ENCODE data around the gene SNX22.

DNA sequence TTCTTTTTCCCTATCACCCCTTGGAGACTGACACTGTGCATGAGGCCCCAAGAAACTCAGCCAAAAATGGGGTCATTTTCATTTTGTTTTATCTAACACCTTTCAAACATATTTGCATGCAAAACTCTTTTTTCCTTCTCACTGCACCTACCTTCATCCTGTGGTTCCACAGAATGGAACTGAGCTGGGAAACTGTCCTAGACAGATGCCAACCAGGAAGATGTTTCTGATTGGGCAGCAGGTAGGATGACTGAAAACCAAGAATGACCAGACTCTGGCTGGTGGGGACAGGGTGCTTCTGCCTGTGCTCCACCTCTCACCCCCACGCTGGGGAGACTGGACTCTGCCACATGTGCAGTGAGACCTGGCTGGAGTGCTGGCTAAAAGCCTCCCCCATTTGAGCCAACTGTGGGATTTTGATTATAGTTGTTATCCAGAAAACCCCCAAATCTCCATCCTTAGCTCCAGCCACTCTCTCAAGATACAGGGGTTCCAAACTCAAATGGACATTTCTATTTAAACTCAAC lies 6.1 kb downstream of the SNX22 start:
- TF ChIP-seq, protein P1, sequence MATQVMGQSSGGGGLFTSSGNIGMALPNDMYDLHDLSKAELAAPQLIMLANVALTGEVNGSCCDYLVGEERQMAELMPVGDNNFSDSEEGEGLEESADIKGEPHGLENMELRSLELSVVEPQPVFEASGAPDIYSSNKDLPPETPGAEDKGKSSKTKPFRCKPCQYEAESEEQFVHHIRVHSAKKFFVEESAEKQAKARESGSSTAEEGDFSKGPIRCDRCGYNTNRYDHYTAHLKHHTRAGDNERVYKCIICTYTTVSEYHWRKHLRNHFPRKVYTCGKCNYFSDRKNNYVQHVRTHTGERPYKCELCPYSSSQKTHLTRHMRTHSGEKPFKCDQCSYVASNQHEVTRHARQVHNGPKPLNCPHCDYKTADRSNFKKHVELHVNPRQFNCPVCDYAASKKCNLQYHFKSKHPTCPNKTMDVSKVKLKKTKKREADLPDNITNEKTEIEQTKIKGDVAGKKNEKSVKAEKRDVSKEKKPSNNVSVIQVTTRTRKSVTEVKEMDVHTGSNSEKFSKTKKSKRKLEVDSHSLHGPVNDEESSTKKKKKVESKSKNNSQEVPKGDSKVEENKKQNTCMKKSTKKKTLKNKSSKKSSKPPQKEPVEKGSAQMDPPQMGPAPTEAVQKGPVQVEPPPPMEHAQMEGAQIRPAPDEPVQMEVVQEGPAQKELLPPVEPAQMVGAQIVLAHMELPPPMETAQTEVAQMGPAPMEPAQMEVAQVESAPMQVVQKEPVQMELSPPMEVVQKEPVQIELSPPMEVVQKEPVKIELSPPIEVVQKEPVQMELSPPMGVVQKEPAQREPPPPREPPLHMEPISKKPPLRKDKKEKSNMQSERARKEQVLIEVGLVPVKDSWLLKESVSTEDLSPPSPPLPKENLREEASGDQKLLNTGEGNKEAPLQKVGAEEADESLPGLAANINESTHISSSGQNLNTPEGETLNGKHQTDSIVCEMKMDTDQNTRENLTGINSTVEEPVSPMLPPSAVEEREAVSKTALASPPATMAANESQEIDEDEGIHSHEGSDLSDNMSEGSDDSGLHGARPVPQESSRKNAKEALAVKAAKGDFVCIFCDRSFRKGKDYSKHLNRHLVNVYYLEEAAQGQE (IDR thresholded peaks at IDR 0.05) = no peak
- TF ChIP-seq, protein P2, sequence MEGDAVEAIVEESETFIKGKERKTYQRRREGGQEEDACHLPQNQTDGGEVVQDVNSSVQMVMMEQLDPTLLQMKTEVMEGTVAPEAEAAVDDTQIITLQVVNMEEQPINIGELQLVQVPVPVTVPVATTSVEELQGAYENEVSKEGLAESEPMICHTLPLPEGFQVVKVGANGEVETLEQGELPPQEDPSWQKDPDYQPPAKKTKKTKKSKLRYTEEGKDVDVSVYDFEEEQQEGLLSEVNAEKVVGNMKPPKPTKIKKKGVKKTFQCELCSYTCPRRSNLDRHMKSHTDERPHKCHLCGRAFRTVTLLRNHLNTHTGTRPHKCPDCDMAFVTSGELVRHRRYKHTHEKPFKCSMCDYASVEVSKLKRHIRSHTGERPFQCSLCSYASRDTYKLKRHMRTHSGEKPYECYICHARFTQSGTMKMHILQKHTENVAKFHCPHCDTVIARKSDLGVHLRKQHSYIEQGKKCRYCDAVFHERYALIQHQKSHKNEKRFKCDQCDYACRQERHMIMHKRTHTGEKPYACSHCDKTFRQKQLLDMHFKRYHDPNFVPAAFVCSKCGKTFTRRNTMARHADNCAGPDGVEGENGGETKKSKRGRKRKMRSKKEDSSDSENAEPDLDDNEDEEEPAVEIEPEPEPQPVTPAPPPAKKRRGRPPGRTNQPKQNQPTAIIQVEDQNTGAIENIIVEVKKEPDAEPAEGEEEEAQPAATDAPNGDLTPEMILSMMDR (IDR thresholded peaks at IDR 0.05) = no peak
- no peak for TF ChIP-seq CHD2 (IDR thresholded peaks at IDR 0.05; ENCODE audit: low read length, partially characterized antibody)
- no peak for TF ChIP-seq HDAC2 (IDR thresholded peaks at IDR 0.05)

Measured in A549 (cell line).